HepG2 (cell line): Measurements from ENCODE around the gene BRI3BP. TPM values are rescaled to one million over a fixed set of nuclear protein-coding genes. Genes with fewer than 3 reads are reported as not detected.

Experiments
- ATAC-seq: fragments of 200-7000 bp; cut with Tn5 transposase; 3 replicates; pipeline ENCODE4 v1.9.1; 2020; ENCODE audit warnings: mild to moderate bottlenecking, moderate library complexity
- BruUV-seq: library from RNA; stranded (reverse); fragments of 400-500 nt; replicated peaks from 2 replicates; lab custom pipeline; 2021; lab: Mats Ljungman, UMichigan
- CTCF ChIA-PET: fragments of 300-600 bp; formaldehyde crosslinking; extraction: SDS; loops from one replicate; lab custom pipeline; 2021; ENCODE audit warnings: low total read pairs, inconsistent platforms, low intra/inter-chr PET ratio; lab: Yijun Ruan, JAX
- POLR2A ChIA-PET: fragments of 350-600 bp; sonication (Branson Sonifier 250); formaldehyde crosslinking; loops from one replicate; lab custom pipeline; 2020; ENCODE audit warnings: antibody characterized with exemption, inconsistent platforms; lab: Yijun Ruan, JAX
- DNase-seq: peaks from one replicate; pipeline ENCODE4 v3.0.0-alpha.2; 2015; ENCODE audit warnings: low spot score
- FAIRE-seq: peaks from 3 replicates; lab custom pipeline; 2011; peaks lifted over from hg19 to GRCh38; lab: Jason Lieb, UNC
- H2AFZ ChIP-seq: one replicate; pipeline ENCODE4 v1.6.1; 2011; ENCODE audit warnings: low read length, inconsistent platforms
- H3K27ac ChIP-seq: fragments of 300-600 bp; 3 replicates; pipeline ENCODE4 v1.8.0; 2011; ENCODE audit warnings: mixed run types, mild to moderate bottlenecking, mixed read lengths, low read length, inconsistent platforms; ENCODE audit not compliant: insufficient read depth; ENCODE audit errors: extremely low read length
- H3K27me3 ChIP-seq, 2 experiments: fragments of 200-600 bp in 1 of 2; 2 replicates in 1 of 2; 3 replicates in 1 of 2; pipeline versions ENCODE4 v1.6.0 to v1.8.0; 2011; ENCODE audit warnings: low read length in 2 of 2, mild to moderate bottlenecking in 2 of 2, moderate library complexity in 2 of 2, inconsistent platforms in 1 of 2; ENCODE audit not compliant: insufficient read depth in 2 of 2, control insufficient read depth in 1 of 2
- H3K36me3 ChIP-seq, 2 experiments: fragments of 200-600 bp in 1 of 2; replicated peaks in 1 of 2; 2 replicates in 1 of 2; 3 replicates in 1 of 2; pipeline versions ENCODE4 v1.5.1 to v1.8.0; 2011; ENCODE audit warnings: low read length in 2 of 2, inconsistent platforms in 1 of 2; ENCODE audit not compliant: insufficient read depth in 2 of 2, control insufficient read depth in 1 of 2
- H3K4me1 ChIP-seq: 2 replicates; pipeline ENCODE4 v1.5.1; 2012; ENCODE audit warnings: low read length, inconsistent platforms; ENCODE audit not compliant: insufficient read depth
- H3K4me2 ChIP-seq: 2 replicates; pipeline ENCODE4 v1.6.0; 2011; ENCODE audit warnings: low read depth, low read length, inconsistent platforms
- H3K4me3 ChIP-seq, 3 experiments: fragments of 200-600 bp in 1 of 3; sonication (generic), shearing (Covaris generic) in 1 of 3; replicated peaks in 1 of 3; 2 replicates each; pipeline ENCODE4 v1.5.1; 2011 to 2016; ENCODE audit warnings: low read length in 3 of 3, inconsistent platforms in 2 of 3, low read depth in 2 of 3, mild to moderate bottlenecking in 2 of 3, control low read depth in 1 of 3, mixed read lengths in 1 of 3; ENCODE audit not compliant: insufficient read depth in 1 of 3
- H3K79me2 ChIP-seq: one replicate; pipeline ENCODE4 v1.6.1; 2011; ENCODE audit warnings: low read length, inconsistent platforms; ENCODE audit not compliant: insufficient read depth
- H3K9ac ChIP-seq: 2 replicates; pipeline ENCODE4 v1.6.0; 2011; ENCODE audit warnings: mild to moderate bottlenecking, low read depth, low read length, inconsistent platforms; ENCODE audit not compliant: insufficient read depth
- H3K9me3 ChIP-seq: 2 replicates; pipeline ENCODE4 v1.5.1; 2012; ENCODE audit warnings: mild to moderate bottlenecking, low read length
- H4K20me1 ChIP-seq: 2 replicates; pipeline ENCODE4 v1.6.0; 2011; ENCODE audit warnings: inconsistent platforms, mild to moderate bottlenecking, low read length, moderate library complexity; ENCODE audit not compliant: insufficient read depth
- BHLHE40 ChIP-seq: IDR thresholded peaks from 2 replicates; pipeline ENCODE4 v1.6.1; 2011; ENCODE audit warnings: low read length, improper control_type of control experiment
- JARID2 ChIP-seq: sonication (generic); formaldehyde crosslinking; IDR thresholded peaks from 2 replicates; pipeline ENCODE4 v1.8.1; 2023; ENCODE audit warnings: missing genetic modification reagents, inconsistent platforms; ENCODE audit not compliant: insufficient replicate concordance
- NFIC ChIP-seq: IDR thresholded peaks from 2 replicates; pipeline ENCODE4 v1.6.1; 2012; ENCODE audit warnings: mild to moderate bottlenecking, low read length, inconsistent platforms
- PAX8 ChIP-seq: sonication (generic); formaldehyde crosslinking; IDR thresholded peaks from 2 replicates; pipeline ENCODE4 v1.8.0; 2022; ENCODE audit warnings: mild to moderate bottlenecking, missing genetic modification reagents, borderline replicate concordance
- ZNF556 ChIP-seq: sonication (generic); formaldehyde crosslinking; IDR thresholded peaks from 2 replicates; pipeline ENCODE4 v1.4.0; 2020; ENCODE audit warnings: mild to moderate bottlenecking, missing genetic modification reagents, borderline replicate concordance
- ZSCAN29 ChIP-seq: sonication (generic); formaldehyde crosslinking; conservative IDR thresholded peaks from 2 replicates; pipeline ENCODE4 v1.4.0; 2020; ENCODE audit warnings: mild to moderate bottlenecking, missing genetic modification reagents
- WGBS: methylation state at CpG from one replicate; pipeline ENCODE4 v1.1.6; 2017; ENCODE audit warnings: low lambda C conversion rate; 5-methylcytosine and 5-hydroxymethylcytosine counted together
- in situ Hi-C: cut with HindIII; loops from 2 replicates; pipeline ENCODE4 v1.10.0; 2017; ENCODE audit warnings: low pct_unique_long_range_greater_than_20kb; ENCODE audit not compliant: extremely low pct_ligation_motif_present
- intact Hi-C: fragments of 100-400 bp; cut with micrococcal nuclease; formaldehyde crosslinking; loops from one replicate; pipeline ENCODE4 v1.10.0; 2022; ENCODE audit not compliant: unreplicated experiment
- polyA plus RNA-seq, 8 experiments: library from polyadenylated mRNA; depleted of rRNA in 3 of 8; stranded (reverse) in 7 of 8; unstranded in 1 of 8; fragments of >200 nt; fragmentation: Illumina TruSeq in 4 of 8; extraction: Trizol in 4 of 8; gene quantifications; 2 replicates each; pipeline versions ENCODE4 v1.2.1 to v1.2.3, GENCODE V29; 2011 to 2016; ENCODE audit warnings: low read depth in 4 of 8, missing spikeins in 1 of 8, mixed read lengths in 1 of 8; ENCODE audit not compliant: insufficient read depth in 1 of 8
- total RNA-seq, 5 experiments: library from RNA; depleted of rRNA; stranded (reverse); fragments of >200 nt; fragmentation: Illumina TruSeq; extraction: Trizol; gene quantifications; 2 replicates each; pipeline ENCODE4 v1.2.3, GENCODE V29; 2016; ENCODE audit warnings: low read depth in 1 of 5
- TF ChIP-seq, protein P1 (sequence below): IDR thresholded peaks from 2 replicates; pipeline ENCODE4 v1.6.1; 2018; ENCODE audit warnings: missing genetic modification reagents
- TF ChIP-seq, protein P2 (sequence below): fragments of 450-650 bp; IDR thresholded peaks from 2 replicates; pipeline ENCODE4 v1.6.1; 2017; ENCODE audit warnings: mild to moderate bottlenecking

The BRI3BP gene
- total and polyA plus RNA-seq, 2 of the 13 experiments (the other 11 are each of a cell fraction or from before 2014, with no cell fraction given): 7.5 to 21.1 TPM

DNA sequence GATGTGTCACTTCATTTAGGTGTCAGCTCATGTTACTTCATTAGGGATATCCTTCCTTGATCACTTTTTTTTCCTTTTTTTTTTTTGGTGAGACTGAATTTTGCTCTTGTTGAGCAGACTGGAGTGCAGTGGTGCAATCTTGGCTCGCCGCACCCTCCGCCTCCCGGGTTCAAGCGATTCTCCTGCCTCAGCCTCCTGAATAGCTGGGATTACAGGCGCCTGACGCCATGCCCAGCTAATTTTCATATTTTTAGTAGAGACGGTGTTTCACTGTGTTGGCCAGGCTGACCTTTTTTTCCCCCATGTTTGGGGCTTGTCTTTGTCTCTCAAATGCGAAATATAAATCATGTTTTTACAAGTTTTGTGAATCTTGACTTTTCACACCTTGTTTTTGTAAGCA is 62.1 kb downstream of the BRI3BP start (continued):
- TF ChIP-seq, protein P1, sequence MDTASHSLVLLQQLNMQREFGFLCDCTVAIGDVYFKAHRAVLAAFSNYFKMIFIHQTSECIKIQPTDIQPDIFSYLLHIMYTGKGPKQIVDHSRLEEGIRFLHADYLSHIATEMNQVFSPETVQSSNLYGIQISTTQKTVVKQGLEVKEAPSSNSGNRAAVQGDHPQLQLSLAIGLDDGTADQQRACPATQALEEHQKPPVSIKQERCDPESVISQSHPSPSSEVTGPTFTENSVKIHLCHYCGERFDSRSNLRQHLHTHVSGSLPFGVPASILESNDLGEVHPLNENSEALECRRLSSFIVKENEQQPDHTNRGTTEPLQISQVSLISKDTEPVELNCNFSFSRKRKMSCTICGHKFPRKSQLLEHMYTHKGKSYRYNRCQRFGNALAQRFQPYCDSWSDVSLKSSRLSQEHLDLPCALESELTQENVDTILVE: no peak
- no peak for TF ChIP-seq NFIC
- TF ChIP-seq ZNF556 (CRISPR knock-in tag): no peak

DNA sequence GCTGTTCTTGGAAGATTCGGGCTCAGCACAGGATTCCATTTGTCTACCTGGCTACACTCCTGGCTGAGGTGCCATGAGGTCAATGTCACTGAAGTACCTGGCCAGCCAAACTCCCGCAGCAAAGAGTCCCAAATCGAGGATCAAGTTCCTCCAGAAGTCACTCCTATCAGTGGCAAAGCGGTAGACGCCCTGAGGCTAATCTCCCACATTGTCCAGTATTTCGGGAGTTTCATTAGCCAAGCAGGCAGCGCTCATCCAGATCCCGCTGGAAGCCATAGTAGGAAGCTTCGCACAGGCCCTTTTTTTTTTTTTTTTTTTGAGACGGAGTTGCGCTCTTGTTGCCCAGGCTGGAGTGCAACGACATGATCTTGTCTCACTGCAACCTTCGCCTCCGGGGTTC is 62.9 kb downstream of the BRI3BP start:
- CTCF ChIA-PET: no interaction called here
- Histone ChIP-seq H3K27ac (no peak overlapping the region), H4K20me1 (no peaks in the 10 kb centered on the region), H3K9me3 (no peaks in the 10 kb centered on the region), H3K79me2 (no peaks in the 10 kb centered on the region), H3K9ac (no peak overlapping the region), H3K36me3 (no peaks in the 10 kb centered on the region), H3K4me1 (peaks cover 13% of the 10 kb centered on the region; the same call in 1 of the 2 replicates), H3K4me3 (no peak overlapping the region), H3K27me3 (no peaks in the 10 kb centered on the region), H3K4me2 (peak overlapping the region; percentile 56), H2AFZ (peak overlapping the region; percentile 44)
- peak; percentile 28; the same call in 2 of the 3 replicates for ATAC-seq
- TF ChIP-seq PAX8 (CRISPR knock-in tag): no peak
- intact Hi-C loops (no loop called here), in situ Hi-C loops (no loop called here)
- no peak for FAIRE-seq
- POLR2A ChIA-PET: no interaction called here
- 77% methylated on average over 12 of the region's 14 CpGs for WGBS
- BruUV-seq: no TSS peak
- DNase-seq: no peak

DNA sequence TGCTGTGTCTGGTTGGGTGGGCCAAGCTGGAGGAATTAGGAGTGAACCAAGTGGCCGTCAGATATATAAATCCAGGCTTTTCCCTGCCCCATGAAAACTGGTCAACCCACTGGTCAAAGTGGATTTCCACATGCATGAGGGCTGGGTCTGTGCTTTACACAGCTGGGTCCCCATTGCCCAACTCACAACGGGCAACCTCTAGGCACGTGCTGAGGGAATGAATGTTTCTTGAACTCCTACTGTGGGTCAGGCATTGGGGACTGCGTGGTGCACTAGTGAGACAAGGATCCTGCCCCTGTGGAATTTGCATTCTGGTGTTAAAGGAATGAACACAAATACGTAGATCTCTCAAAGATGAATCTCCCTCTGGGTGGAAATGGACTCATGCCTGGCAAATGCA is 64.3 kb downstream of the BRI3BP start:
- H3K27me3 ChIP-seq: no peaks in the 10 kb centered on the region
- H3K4me1 ChIP-seq: peaks cover 13% of the 10 kb centered on the region; the same call in 1 of the 2 replicates
- ChIA-PET CTCF (no interaction called here), POLR2A (no interaction called here)
- no peak overlapping the region for H3K9ac ChIP-seq
- intact Hi-C loops (no loop called here), in situ Hi-C loops (no loop called here)
- no peak overlapping the region for H3K4me3 ChIP-seq
- no peaks in the 10 kb centered on the region for H4K20me1 ChIP-seq
- DNase-seq: no peak
- no peaks in the 10 kb centered on the region for H3K79me2 ChIP-seq
- no peak overlapping the region for H2AFZ ChIP-seq
- H3K9me3 ChIP-seq: no peaks in the 10 kb centered on the region
- peak; percentile 33; the same call in 1 of the 3 replicates for ATAC-seq
- no peak for FAIRE-seq
- WGBS: 48% methylated on average over 4 of the region's 5 CpGs
- H3K27ac ChIP-seq: no peak overlapping the region
- H3K36me3 ChIP-seq: no peaks in the 10 kb centered on the region
- no peak overlapping the region for H3K4me2 ChIP-seq
- no TSS peak for BruUV-seq
- TF ChIP-seq BHLHE40 (peak; percentile 50), ZSCAN29 (no peak), JARID2 (CRISPR knock-in tag) (no peak)
- TF ChIP-seq, protein P2, sequence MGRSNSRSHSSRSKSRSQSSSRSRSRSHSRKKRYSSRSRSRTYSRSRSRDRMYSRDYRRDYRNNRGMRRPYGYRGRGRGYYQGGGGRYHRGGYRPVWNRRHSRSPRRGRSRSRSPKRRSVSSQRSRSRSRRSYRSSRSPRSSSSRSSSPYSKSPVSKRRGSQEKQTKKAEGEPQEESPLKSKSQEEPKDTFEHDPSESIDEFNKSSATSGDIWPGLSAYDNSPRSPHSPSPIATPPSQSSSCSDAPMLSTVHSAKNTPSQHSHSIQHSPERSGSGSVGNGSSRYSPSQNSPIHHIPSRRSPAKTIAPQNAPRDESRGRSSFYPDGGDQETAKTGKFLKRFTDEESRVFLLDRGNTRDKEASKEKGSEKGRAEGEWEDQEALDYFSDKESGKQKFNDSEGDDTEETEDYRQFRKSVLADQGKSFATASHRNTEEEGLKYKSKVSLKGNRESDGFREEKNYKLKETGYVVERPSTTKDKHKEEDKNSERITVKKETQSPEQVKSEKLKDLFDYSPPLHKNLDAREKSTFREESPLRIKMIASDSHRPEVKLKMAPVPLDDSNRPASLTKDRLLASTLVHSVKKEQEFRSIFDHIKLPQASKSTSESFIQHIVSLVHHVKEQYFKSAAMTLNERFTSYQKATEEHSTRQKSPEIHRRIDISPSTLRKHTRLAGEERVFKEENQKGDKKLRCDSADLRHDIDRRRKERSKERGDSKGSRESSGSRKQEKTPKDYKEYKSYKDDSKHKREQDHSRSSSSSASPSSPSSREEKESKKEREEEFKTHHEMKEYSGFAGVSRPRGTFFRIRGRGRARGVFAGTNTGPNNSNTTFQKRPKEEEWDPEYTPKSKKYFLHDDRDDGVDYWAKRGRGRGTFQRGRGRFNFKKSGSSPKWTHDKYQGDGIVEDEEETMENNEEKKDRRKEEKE: no peak
